ENCODE data around the gene ERG. TPM values are rescaled to one million over a fixed set of nuclear protein-coding genes. Genes with fewer than 3 reads are reported as not detected.

ERG gene
- total RNA-seq, 2 donors from 2014 or later, result not detected

GRCh38 chr21:38476385-38476784, 21.9 kb downstream of the ERG start:
- H3K4me3 Mint-ChIP-seq, result peak overlapping the region; percentile 33
- DNase-seq (ENCODE audit: low spot score), result no peak
- no peaks in the 10 kb centered on the region for H3K36me3 Mint-ChIP-seq
- peaks cover 53 to 71% of the 10 kb centered on the region in 2 donors for H3K27me3 Mint-ChIP-seq
- no peak overlapping the region for H3K27ac Mint-ChIP-seq
- no peaks in the 10 kb centered on the region for H3K9me3 Mint-ChIP-seq
- H3K4me1 Mint-ChIP-seq (ENCODE audit: low read depth in 2 of 2), result peaks cover 9 to 16% of the 10 kb centered on the region in 2 donors
- ATAC-seq, result peak in 1 of 2 donors; percentile 24

- DNase-seq (ENCODE audit: low spot score) (no peak), ATAC-seq (no peak)
- Mint-ChIP-seq H3K4me1 (ENCODE audit: low read depth in 2 of 2) (peaks cover 9 to 16% of the 10 kb centered on the region in 2 donors), H3K9me3 (no peaks in the 10 kb centered on the region), H3K36me3 (no peaks in the 10 kb centered on the region), H3K4me3 (no peak overlapping the region), H3K27me3 (peaks cover 56 to 79% of the 10 kb centered on the region in 2 donors), H3K27ac (no peak overlapping the region)
Observed at GRCh38 chr21:38475519-38475918, 22.8 kb downstream of the ERG start.

DNA sequence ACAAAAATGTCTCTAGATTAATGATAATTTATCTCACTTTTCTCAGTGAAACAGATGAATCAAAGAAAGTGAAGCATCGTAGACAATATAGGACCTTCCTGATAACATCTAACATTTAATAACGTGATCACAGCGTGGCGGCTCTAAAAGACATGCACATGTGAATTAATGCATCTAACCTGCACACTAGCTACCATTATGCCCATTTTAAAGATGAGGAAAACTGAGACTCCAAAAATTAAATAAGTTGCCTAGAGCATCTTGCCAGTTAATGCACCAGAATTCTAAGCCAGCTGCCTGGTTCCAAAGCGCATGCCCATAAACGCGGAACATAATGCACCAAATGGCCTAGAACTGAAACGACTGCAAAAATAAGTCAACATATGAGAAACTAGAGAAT, 23.5 kb downstream of the ERG start:
- H3K4me3 Mint-ChIP-seq, result no peak overlapping the region
- H3K36me3 Mint-ChIP-seq, result no peaks in the 10 kb centered on the region
- H3K27me3 Mint-ChIP-seq, result peaks cover 55 to 77% of the 10 kb centered on the region in 2 donors
- H3K4me1 Mint-ChIP-seq (ENCODE audit: low read depth in 2 of 2), result peaks cover 9 to 16% of the 10 kb centered on the region in 2 donors
- ATAC-seq (no peak), DNase-seq (ENCODE audit: low spot score) (no peak)
- H3K9me3 Mint-ChIP-seq, result no peaks in the 10 kb centered on the region
- no peak overlapping the region for H3K27ac Mint-ChIP-seq

DNA sequence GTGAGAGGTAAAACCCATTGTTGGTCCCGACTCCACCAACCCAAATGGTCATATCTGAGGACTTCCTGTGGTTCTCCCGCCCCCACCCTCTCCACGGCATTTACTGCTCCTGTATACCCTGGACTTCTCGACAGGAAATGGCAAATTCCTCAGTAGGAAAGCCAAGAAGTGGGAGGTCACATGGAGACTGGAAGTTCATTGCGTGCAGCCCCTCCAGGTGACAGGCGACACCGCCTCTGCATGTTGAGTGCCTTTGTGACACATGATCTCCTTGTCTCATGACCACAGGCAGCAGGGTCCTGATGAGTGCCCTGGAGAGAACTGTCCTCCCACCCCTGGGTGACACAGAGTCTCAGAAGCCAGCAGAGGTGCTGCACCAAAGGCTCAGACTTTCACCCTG, 24.2 kb downstream of the ERG start:
- H3K27me3 Mint-ChIP-seq, result peaks cover 50 to 74% of the 10 kb centered on the region in 2 donors
- no peak for ATAC-seq
- no peak for DNase-seq (ENCODE audit: low spot score)
- H3K9me3 Mint-ChIP-seq, result no peaks in the 10 kb centered on the region
- no peak overlapping the region for H3K27ac Mint-ChIP-seq
- peaks cover 9 to 16% of the 10 kb centered on the region in 2 donors for H3K4me1 Mint-ChIP-seq (ENCODE audit: low read depth in 2 of 2)
- no peaks in the 10 kb centered on the region for H3K36me3 Mint-ChIP-seq
- no peak overlapping the region for H3K4me3 Mint-ChIP-seq

DNA sequence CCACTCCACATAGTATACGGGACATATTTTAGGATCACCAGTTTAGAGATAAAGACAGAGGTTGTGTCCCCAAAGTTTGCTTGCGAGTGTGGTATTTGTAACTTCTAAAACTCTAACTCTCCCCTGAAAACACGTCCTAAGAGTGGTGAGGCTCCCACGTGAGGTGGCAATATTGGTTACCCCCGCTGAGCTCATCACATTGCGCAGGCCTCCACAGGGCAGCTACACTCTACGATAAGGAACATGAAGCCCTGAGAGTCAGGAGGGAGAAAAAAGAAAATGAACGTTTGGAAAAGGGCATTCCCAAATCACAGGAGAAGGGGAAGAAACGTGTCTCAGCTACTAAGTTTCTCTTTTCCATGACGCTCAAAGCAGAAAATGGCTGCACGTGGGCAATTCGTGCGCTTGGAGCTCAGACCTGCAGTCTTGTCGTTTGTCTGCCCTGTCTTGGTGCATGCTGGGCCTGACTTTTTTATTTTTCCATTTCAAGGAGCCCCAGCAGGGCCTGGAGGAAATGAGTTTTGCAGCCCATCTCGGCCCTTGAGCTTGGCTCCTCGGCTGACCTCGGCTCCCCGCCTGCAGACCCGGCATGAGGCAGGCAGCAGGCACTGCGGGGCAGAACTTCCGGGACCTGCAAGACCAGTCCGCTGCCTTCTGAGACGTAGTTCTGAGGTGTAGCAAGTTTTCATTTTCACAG, 25.7 kb downstream of the ERG start:
- no peak for DNase-seq (ENCODE audit: low spot score)
- no peaks in the 10 kb centered on the region for H3K36me3 Mint-ChIP-seq
- peaks cover 4 to 8% of the 10 kb centered on the region in 2 donors for H3K4me1 Mint-ChIP-seq (ENCODE audit: low read depth in 2 of 2)
- no peak overlapping the region for H3K27ac Mint-ChIP-seq
- no peaks in the 10 kb centered on the region for H3K9me3 Mint-ChIP-seq
- peaks cover 44 to 64% of the 10 kb centered on the region in 2 donors for H3K27me3 Mint-ChIP-seq
- peak overlapping the region; percentile 35 for H3K4me3 Mint-ChIP-seq
- no peak for ATAC-seq

DNA sequence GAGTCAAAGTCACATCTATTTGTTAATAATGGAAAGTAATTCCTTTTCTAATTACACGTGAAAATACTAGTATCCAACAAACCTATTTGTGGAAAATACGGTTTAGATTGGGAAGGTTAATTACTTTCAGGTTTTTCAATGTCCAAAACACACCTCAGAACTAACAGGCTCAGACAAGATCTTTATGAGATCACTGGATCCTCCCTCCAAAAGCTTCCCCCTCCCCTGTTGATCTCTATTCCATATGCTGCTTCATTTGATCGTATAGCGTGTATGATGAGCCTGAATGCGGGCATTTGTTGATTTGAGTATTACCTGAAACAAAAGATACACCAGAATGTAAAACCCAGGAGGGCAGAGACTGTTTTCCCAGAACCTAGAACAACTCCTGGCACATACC, 26.5 kb downstream of the ERG start:
- peaks cover 2 to 8% of the 10 kb centered on the region in 2 donors for H3K4me1 Mint-ChIP-seq (ENCODE audit: low read depth in 2 of 2)
- no peak for DNase-seq (ENCODE audit: low spot score)
- no peaks in the 10 kb centered on the region for H3K36me3 Mint-ChIP-seq
- H3K9me3 Mint-ChIP-seq, result no peaks in the 10 kb centered on the region
- H3K27ac Mint-ChIP-seq, result no peak overlapping the region
- H3K4me3 Mint-ChIP-seq, result no peak overlapping the region
- H3K27me3 Mint-ChIP-seq, result peaks cover 44 to 63% of the 10 kb centered on the region in 2 donors
- ATAC-seq, result no peak

GRCh38 chr21:38470755-38471154, 27.5 kb downstream of the ERG start:
- no peak overlapping the region for H3K27ac Mint-ChIP-seq
- no peaks in the 10 kb centered on the region for H3K36me3 Mint-ChIP-seq
- no peak overlapping the region for H3K4me3 Mint-ChIP-seq
- DNase-seq (ENCODE audit: low spot score) (no peak), ATAC-seq (no peak)
- peaks cover 37 to 55% of the 10 kb centered on the region in 2 donors for H3K27me3 Mint-ChIP-seq
- peaks cover 2 to 8% of the 10 kb centered on the region in 2 donors for H3K4me1 Mint-ChIP-seq (ENCODE audit: low read depth in 2 of 2)
- H3K9me3 Mint-ChIP-seq, result no peaks in the 10 kb centered on the region

GRCh38 chr21:38469642-38470041, 28.6 kb downstream of the ERG start:
- H3K27me3 Mint-ChIP-seq, result peaks cover 35 to 54% of the 10 kb centered on the region in 2 donors
- H3K27ac Mint-ChIP-seq, result no peak overlapping the region
- no peaks in the 10 kb centered on the region for H3K36me3 Mint-ChIP-seq
- no peak for ATAC-seq
- H3K4me1 Mint-ChIP-seq (ENCODE audit: low read depth in 2 of 2), result peaks cover 2 to 8% of the 10 kb centered on the region in 2 donors
- H3K4me3 Mint-ChIP-seq, result no peak overlapping the region
- no peaks in the 10 kb centered on the region for H3K9me3 Mint-ChIP-seq
- DNase-seq (ENCODE audit: low spot score), result no peak

GRCh38 chr21:38468989-38469388, 29.3 kb downstream of the ERG start:
- Mint-ChIP-seq H3K4me3 (no peak overlapping the region), H3K36me3 (no peaks in the 10 kb centered on the region), H3K9me3 (no peaks in the 10 kb centered on the region), H3K4me1 (ENCODE audit: low read depth in 2 of 2) (peaks cover 2 to 8% of the 10 kb centered on the region in 2 donors), H3K27me3 (peaks cover 36 to 53% of the 10 kb centered on the region in 2 donors), H3K27ac (no peak overlapping the region)
- ATAC-seq, result no peak
- no peak for DNase-seq (ENCODE audit: low spot score)

DNA sequence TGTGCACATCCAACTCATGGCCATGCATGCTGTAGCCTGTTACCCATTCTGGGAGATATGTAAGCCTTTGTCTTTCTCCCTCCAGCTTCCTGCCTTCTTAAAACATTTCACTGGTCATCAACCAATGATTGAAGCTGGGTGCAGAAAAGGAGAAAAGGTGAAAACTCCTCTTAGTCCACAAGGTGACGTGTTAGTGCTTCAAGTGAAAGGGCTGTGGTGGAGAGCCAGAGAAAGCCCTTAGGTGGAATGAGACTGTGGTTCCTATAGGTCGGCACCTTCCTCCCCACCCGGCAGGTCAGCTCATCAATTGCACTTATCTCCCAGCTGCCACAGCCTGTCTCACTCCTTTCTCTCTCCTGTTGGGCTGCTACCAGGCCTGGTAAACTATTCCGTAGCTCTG, 30.4 kb downstream of the ERG start:
- Mint-ChIP-seq H3K9me3 (no peaks in the 10 kb centered on the region), H3K27ac (no peak overlapping the region), H3K4me3 (no peak overlapping the region), H3K27me3 (peaks cover 28 to 43% of the 10 kb centered on the region in 2 donors), H3K36me3 (no peaks in the 10 kb centered on the region), H3K4me1 (ENCODE audit: low read depth in 2 of 2) (peaks cover 2 to 8% of the 10 kb centered on the region in 2 donors)
- ATAC-seq, result no peak
- DNase-seq (ENCODE audit: low spot score), result no peak

DNA sequence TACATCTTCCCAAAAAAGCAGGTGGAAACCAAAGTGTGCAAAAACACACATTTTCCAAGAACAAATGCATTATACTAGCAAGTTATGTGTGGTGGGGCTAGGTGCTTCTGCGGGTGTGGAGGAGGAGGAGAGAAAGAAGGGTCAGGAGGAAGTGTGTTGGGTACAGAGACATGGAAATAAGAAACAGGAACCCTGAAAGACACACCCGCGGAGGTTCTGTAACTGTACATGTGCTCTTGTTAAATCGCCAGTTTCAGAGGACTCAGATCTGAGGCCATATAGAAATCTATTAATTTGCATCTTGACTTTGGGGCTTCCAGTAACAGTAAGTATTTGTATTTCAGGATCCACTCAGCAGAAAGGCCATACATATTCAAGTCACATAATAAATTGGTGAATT, 30.9 kb downstream of the ERG start:
- Mint-ChIP-seq H3K9me3 (no peaks in the 10 kb centered on the region), H3K4me3 (no peak overlapping the region), H3K27ac (no peak overlapping the region), H3K36me3 (no peaks in the 10 kb centered on the region), H3K27me3 (peaks cover 26 to 42% of the 10 kb centered on the region in 2 donors), H3K4me1 (ENCODE audit: low read depth in 2 of 2) (peaks cover 2 to 6% of the 10 kb centered on the region in 2 donors)
- DNase-seq (ENCODE audit: low spot score) (no peak), ATAC-seq (no peak)

- Mint-ChIP-seq H3K36me3 (no peaks in the 10 kb centered on the region), H3K4me3 (no peak overlapping the region), H3K27me3 (peaks cover 8 to 9% of the 10 kb centered on the region in 2 donors), H3K4me1 (ENCODE audit: low read depth in 2 of 2) (no peaks in the 10 kb centered on the region), H3K27ac (no peak overlapping the region), H3K9me3 (no peaks in the 10 kb centered on the region)
- no peak for DNase-seq (ENCODE audit: low spot score)
- no peak for ATAC-seq
Observed at GRCh38 chr21:38460171-38460742, 38.0 kb downstream of the ERG start.

DNA sequence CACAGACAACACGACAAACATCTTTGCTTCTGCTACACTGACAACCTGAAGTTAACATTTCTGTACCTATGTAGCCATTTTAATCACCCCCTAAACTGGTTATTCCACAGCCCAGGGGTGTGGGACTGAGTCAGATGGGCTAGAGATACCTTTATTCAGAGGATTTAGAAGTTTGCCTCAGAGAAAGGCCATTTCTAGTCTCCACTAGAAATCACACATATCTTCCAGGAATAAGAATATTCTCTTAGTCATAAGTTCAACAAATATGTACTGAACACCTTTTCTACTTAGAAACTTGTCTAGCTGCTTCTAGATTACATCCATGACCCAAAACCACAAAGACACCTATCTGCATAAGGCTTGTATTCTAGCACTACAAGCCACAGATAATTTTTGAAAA, 38.8 kb downstream of the ERG start:
- ATAC-seq (no peak), DNase-seq (ENCODE audit: low spot score) (no peak)
- Mint-ChIP-seq H3K9me3 (no peaks in the 10 kb centered on the region), H3K27me3 (peaks cover under 1 to 2% of the 10 kb centered on the region in 2 donors), H3K27ac (no peak overlapping the region), H3K4me1 (ENCODE audit: low read depth in 2 of 2) (no peaks in the 10 kb centered on the region), H3K36me3 (no peaks in the 10 kb centered on the region), H3K4me3 (no peak overlapping the region)

DNA sequence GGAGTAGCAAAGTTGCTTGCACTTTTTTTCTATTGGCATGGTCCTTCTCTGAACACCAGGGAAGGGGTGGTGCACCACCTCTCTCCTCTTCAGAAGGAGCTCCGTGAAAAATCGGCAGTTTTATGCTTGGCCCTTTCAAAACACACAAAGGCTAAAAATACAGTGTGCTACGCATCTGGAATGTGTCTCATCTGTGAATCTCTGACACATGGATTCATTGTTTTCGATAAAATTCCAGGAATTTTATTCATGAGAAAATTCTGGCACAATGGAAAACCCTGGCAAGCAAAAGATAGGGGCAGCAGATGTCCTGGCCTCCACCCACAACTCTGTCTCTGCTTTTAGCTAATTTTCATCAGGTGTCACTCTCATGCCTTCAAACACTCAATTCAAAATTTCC, 42.9 kb downstream of the ERG start:
- Mint-ChIP-seq H3K4me3 (no peak overlapping the region), H3K4me1 (ENCODE audit: low read depth in 2 of 2) (no peaks in the 10 kb centered on the region), H3K9me3 (no peaks in the 10 kb centered on the region), H3K27ac (no peak overlapping the region), H3K27me3 (peaks cover 5 to 7% of the 10 kb centered on the region in 2 donors), H3K36me3 (no peaks in the 10 kb centered on the region)
- no peak for ATAC-seq
- no peak for DNase-seq (ENCODE audit: low spot score)
